Body of pancreas (tissue), 4 donors: ENCODE data around the gene NUP42.

ENCODE experiments used
- POLR2A ChIP-seq, 3 donors: fragments of 450-650 bp; IDR thresholded peaks; one replicate each; pipeline ENCODE4 v1.6.1; 2016; ENCODE audit warnings: antibody characterized with exemption in 3 of 3, mild to moderate bottlenecking in 2 of 3
- TF ChIP-seq, protein P1 (sequence below), 7 experiments: fragments of 450-650 bp in 4 of 7; fragments of 200-600 bp in 3 of 7; sonication (generic) in 3 of 7; IDR thresholded peaks; one replicate each; pipeline ENCODE4 v1.5.1; 2016 to 2019; ENCODE audit warnings: antibody characterized with exemption in 7 of 7

DNA sequence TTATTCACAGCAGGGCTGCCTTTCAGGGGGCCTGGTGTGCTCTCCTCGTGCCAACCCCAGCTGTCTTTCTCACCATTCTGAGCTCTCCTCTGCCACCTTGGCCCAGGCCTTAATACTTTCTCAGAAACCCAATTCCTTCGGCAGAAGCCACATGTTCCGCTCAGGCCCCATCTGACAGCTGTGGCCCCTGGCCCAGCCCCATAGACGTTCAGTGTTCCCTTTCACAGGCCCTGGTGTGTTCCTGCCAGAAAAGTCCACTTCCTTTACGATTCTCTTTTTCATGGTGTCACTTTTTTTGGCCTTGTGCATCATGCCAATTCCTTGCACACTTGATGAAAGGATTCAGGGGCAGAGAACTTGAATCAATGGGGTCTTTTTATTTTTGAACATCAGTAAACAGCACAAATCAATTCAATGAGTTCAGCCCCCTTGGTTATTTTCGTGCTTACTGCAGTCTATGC lies 48.8 kb downstream of the NUP42 start:
- TF ChIP-seq, protein P1, sequence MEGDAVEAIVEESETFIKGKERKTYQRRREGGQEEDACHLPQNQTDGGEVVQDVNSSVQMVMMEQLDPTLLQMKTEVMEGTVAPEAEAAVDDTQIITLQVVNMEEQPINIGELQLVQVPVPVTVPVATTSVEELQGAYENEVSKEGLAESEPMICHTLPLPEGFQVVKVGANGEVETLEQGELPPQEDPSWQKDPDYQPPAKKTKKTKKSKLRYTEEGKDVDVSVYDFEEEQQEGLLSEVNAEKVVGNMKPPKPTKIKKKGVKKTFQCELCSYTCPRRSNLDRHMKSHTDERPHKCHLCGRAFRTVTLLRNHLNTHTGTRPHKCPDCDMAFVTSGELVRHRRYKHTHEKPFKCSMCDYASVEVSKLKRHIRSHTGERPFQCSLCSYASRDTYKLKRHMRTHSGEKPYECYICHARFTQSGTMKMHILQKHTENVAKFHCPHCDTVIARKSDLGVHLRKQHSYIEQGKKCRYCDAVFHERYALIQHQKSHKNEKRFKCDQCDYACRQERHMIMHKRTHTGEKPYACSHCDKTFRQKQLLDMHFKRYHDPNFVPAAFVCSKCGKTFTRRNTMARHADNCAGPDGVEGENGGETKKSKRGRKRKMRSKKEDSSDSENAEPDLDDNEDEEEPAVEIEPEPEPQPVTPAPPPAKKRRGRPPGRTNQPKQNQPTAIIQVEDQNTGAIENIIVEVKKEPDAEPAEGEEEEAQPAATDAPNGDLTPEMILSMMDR (IDR thresholded peaks at IDR 0.05) = no peak
- TF ChIP-seq POLR2A (IDR thresholded peaks at IDR 0.05) = no peak
